Activated naive CD8-positive, alpha-beta T cell treated with anti-CD3 and anti-CD28 coated beads, Interleukin-2, amount 10 ng/mL, durations not matched to agents 7 days and 5 days (primary cell): ENCODE results near the gene KCTD18. TPM values are rescaled to one million over a fixed set of nuclear protein-coding genes. Genes with fewer than 3 reads are reported as not detected.
A peak's percentile ranks its signal among the peaks of the same experiment; 100 is the strongest.

ENCODE experiments used
- ATAC-seq: fragments of 150-1000 bp; cut with Tn5 transposase; one replicate; pipeline ENCODE4 v1.10.0; 2021; ENCODE audit warnings: low read depth, moderate library complexity
- POLR2A ChIA-PET: fragments of 350-600 bp; sonication (Branson Sonifier 250); formaldehyde crosslinking; loops from one replicate; lab custom pipeline; 2021; ENCODE audit warnings: antibody characterized with exemption; lab: Charles Lee
- DNase-seq: peaks from one replicate; pipeline ENCODE4 v3.0.0; 2021
- H3K27ac Mint-ChIP-seq: one replicate; pipeline ENCODE4 v1.8.0; 2022; ENCODE audit warnings: mild to moderate bottlenecking, mixed read lengths
- H3K27me3 Mint-ChIP-seq: one replicate; pipeline ENCODE4 v1.8.0; 2022; ENCODE audit warnings: mild to moderate bottlenecking, moderate library complexity, mixed read lengths
- H3K36me3 Mint-ChIP-seq: one replicate; pipeline ENCODE4 v1.8.0; 2021; ENCODE audit warnings: mild to moderate bottlenecking, mixed read lengths
- H3K4me1 Mint-ChIP-seq: one replicate; pipeline ENCODE4 v1.8.0; 2021; ENCODE audit warnings: mixed read lengths
- H3K4me3 Mint-ChIP-seq: one replicate; pipeline ENCODE4 v1.8.0; 2022; ENCODE audit warnings: mild to moderate bottlenecking, moderate library complexity, mixed read lengths
- H3K9me3 Mint-ChIP-seq: one replicate; pipeline ENCODE4 v1.8.0; 2021; ENCODE audit warnings: mixed read lengths
- total RNA-seq, 2 experiments: library from RNA; stranded (reverse); gene quantifications; one replicate each; pipeline ENCODE4 v1.2.3, GENCODE V29; 2021

Gene KCTD18
- total RNA-seq, 2 experiments from 2014 or later, result 18.1 to 21.5 TPM

DNA sequence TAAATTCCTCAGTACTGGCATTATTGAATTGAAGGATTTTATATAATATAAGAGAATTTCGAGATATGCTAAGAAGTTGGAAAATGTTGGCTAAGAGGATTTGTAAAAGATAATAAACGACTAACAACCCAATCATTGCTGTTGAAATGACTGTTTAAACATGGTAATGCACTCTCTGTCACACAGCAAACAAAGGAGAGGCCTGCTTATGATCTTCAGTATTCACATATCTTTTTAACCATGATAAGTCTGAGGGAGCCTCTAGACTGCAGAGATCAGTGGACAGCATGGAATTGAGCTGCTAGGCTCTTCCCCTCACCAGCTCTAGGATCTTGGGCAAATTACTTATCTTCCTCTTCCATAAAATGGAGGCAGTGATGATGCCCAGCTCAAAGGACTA lies 2.7 kb downstream of the KCTD18 start:
- no peak for DNase-seq
- POLR2A ChIA-PET, result no interaction called here
- Mint-ChIP-seq H3K27ac (no peak overlapping the region), H3K9me3 (peaks cover 3% of the 10 kb centered on the region), H3K36me3 (peaks cover 14% of the 10 kb centered on the region), H3K27me3 (no peaks in the 10 kb centered on the region), H3K4me3 (no peak overlapping the region), H3K4me1 (peaks cover 11% of the 10 kb centered on the region)
- no peak for ATAC-seq

DNA sequence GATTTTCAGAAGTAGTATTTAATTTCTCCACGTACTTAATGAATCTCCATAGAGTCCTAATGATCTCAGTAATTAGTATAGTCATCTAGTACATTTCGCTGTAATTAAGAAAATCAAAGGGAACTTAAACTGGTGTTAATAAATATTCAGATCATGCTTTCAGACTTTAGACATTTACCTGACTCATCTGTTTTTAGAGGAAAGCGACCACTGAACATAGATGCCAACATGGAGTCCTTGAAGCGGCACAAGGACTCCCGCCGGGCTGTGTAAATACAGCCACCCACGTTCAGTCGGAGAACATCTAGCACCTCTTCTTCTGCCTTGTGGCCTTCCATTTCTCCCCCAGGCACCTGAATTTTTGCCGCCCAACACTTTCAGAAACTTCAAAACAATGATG lies 3.2 kb downstream of the KCTD18 start:
- no peak for DNase-seq
- no peak for ATAC-seq
- no peak overlapping the region for H3K27ac Mint-ChIP-seq
- H3K4me1 Mint-ChIP-seq, result peaks cover 11% of the 10 kb centered on the region
- H3K9me3 Mint-ChIP-seq, result peaks cover 3% of the 10 kb centered on the region
- H3K36me3 Mint-ChIP-seq, result peaks cover 17% of the 10 kb centered on the region
- no peaks in the 10 kb centered on the region for H3K27me3 Mint-ChIP-seq
- POLR2A ChIA-PET, result no interaction called here
- H3K4me3 Mint-ChIP-seq, result no peak overlapping the region

DNA sequence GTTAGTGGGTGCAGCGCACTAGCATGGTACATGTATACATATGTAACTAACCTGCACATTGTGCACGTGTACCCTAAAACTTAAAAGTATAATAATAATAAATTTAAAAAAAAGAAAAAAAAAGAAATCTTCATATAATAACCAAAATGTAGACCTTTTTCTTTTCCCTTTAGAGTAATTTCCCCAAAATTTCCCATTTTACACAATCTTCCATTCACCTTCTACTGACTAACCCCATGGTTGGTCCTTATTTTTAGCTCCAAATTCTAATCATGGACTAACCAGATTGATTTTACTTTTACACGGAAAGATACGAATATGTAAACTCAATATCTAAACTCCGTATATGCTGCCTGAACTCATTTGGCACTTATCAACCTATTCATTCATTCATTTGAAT lies 7.7 kb downstream of the KCTD18 start:
- H3K4me1 Mint-ChIP-seq, result peaks cover 1% of the 10 kb centered on the region
- H3K27ac Mint-ChIP-seq, result no peak overlapping the region
- peaks cover 3% of the 10 kb centered on the region for H3K9me3 Mint-ChIP-seq
- H3K27me3 Mint-ChIP-seq, result no peaks in the 10 kb centered on the region
- H3K4me3 Mint-ChIP-seq, result no peak overlapping the region
- no peak for ATAC-seq
- DNase-seq, result no peak
- POLR2A ChIA-PET, result no interaction called here
- peaks cover 26% of the 10 kb centered on the region for H3K36me3 Mint-ChIP-seq

DNA sequence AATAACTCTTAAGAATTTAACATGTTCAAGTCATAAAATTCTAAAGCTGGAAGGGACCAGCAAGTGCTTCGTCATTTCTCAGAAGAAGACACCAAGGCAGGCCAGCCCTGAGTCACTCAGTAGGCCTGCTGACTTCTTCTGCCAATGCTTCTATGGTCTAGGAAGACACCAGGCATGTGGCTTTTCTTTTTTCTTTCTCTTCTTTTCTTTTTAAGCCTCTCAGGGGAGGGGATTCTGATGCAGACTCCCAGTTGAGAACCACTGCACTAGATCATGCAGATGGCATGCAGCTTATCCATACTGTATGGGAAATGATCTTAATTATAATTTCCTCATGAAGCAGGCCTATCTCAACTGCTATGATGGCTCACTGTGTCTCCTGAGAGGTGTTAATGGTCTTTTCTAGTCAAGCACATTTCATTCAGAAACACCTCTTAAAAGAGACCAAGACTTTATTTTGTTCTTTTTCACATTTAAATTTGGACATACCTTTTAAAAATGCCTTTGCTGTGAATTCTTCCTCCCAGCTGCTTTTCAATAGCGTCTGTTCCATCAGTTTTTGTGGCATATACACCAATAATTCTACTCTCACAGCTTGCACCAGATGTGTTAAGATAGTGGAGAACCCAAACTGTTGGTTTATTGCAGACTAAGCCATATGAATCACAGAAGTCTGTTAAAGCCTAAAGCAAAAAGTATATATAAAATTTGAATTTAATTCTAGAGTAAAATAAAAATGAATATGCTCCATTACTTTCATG lies 11.3 kb downstream of the KCTD18 start:
- Mint-ChIP-seq H3K9me3 (peaks cover 3% of the 10 kb centered on the region), H3K4me3 (no peak overlapping the region), H3K36me3 (peaks cover 35% of the 10 kb centered on the region), H3K27ac (no peak overlapping the region), H3K4me1 (peaks cover 1% of the 10 kb centered on the region), H3K27me3 (no peaks in the 10 kb centered on the region)
- ATAC-seq (no peak), DNase-seq (no peak)
- POLR2A ChIA-PET, result no interaction called here

DNA sequence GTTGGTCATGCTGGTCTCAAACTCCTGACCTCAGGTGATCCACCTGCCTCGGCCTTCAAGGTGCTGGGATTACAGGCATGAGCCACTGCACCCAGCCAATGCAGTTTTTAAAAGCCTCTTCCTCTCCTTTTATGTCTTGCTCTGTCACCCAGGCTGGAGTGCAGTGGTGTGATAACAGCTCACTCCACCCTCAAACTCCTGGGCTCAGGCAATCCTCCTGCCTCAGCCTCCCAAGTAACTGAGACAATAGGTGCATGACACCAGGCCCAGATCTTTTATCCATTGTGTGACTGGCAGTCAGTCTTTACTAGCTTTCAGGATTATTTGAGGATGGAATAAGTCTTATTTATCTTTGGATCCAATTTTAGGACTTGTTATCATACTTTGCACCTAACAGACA lies 13.2 kb downstream of the KCTD18 start:
- Mint-ChIP-seq H3K27ac (no peak overlapping the region), H3K4me1 (no peaks in the 10 kb centered on the region)
- no peak for ATAC-seq

DNA sequence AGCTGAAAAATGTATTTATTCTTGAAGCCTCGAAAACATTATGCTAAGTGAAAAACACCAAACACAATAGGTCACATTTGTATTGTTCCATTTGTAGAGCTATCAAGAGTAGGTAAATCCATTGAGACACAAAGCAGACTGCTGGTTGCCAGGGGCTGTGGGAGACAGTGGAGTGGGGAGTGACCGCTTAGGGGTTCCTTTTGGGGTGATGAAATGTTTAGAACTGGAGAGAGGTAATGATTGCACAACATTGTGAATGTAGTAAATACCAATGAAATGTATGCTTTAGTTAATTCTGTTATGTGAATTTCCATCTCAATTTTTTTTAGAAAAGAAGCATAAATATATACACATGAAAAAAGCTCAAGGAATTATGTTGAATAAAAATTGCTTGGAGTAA lies 15.8 kb downstream of the KCTD18 start:
- Mint-ChIP-seq H3K4me1 (no peaks in the 10 kb centered on the region), H3K36me3 (peaks cover 47% of the 10 kb centered on the region), H3K4me3 (no peak overlapping the region), H3K27me3 (no peaks in the 10 kb centered on the region), H3K9me3 (peaks cover 3% of the 10 kb centered on the region), H3K27ac (no peak overlapping the region)
- no peak for ATAC-seq
- POLR2A ChIA-PET, result interaction anchor here (1.1 kb wide), 1 partner anchor 12 kb away, joined by 3 read pairs; no protein-coding TSS in a partner anchor
- no peak for DNase-seq

More for the DNA sequence above, 13.2 kb downstream of the KCTD18 start:
- Mint-ChIP-seq H3K36me3 (peaks cover 36% of the 10 kb centered on the region), H3K27me3 (no peaks in the 10 kb centered on the region), H3K9me3 (no peaks in the 10 kb centered on the region), H3K4me3 (no peak overlapping the region)
- POLR2A ChIA-PET, result interaction anchor here (1.0 kb wide), 1 partner anchor 13 kb away, joined by 3 read pairs; the partner anchor contains the start of gene KCTD18
- DNase-seq, result no peak

DNA sequence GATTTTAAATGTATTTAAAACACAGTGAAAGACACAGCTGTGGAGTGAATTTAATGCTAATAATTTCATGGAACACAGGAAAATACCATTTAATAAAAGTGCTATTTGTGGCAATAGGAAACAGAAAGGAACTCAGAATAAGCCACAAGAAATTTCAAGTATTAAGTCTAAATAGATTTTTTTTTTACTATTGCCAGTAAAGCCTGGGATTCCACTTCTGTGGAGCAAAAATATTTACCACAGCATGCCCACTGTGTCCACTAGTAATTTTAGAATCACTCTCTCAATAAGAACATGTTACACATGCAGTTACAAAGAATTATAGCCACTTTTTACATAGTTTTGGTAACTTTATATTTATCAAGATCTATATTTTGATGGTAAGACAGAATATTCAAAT lies 17.2 kb downstream of the KCTD18 start:
- POLR2A ChIA-PET, result interaction anchor here (1.1 kb wide), 1 partner anchor 11 kb away, joined by 3 read pairs; no protein-coding TSS in a partner anchor
- ATAC-seq (no peak), DNase-seq (no peak)
- Mint-ChIP-seq H3K27me3 (no peaks in the 10 kb centered on the region), H3K4me3 (no peak overlapping the region), H3K36me3 (peaks cover 46% of the 10 kb centered on the region), H3K9me3 (peaks cover 3% of the 10 kb centered on the region), H3K27ac (no peak overlapping the region), H3K4me1 (no peaks in the 10 kb centered on the region)

DNA sequence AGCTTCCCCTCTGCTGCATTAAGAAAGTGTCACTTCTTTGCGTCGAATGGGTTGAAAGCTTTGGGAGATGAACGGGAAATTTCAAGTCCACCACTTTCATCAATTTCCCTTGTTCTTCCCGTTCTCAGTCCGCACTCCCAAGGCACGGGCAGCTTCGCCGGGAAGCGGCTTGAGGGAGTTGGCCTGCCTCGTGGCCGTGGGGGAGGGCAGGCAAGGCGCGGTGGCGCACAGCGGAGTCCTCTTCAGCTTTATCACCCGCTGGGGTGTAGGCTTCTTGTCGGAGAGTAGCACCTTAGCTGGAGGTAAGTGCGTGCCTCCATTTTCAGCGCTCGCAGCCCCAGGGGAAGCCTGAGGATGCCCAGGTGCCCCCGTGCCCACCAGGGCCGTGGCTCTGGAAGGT lies 19.9 kb downstream of the KCTD18 start:
- no peak for DNase-seq
- no peak for ATAC-seq
- POLR2A ChIA-PET, result no interaction called here
- H3K27ac Mint-ChIP-seq, result no peak overlapping the region
- peaks cover 39% of the 10 kb centered on the region for H3K36me3 Mint-ChIP-seq
- H3K27me3 Mint-ChIP-seq, result no peaks in the 10 kb centered on the region
- peaks cover 3% of the 10 kb centered on the region for H3K9me3 Mint-ChIP-seq
- no peak overlapping the region for H3K4me3 Mint-ChIP-seq
- H3K4me1 Mint-ChIP-seq, result no peaks in the 10 kb centered on the region

DNA sequence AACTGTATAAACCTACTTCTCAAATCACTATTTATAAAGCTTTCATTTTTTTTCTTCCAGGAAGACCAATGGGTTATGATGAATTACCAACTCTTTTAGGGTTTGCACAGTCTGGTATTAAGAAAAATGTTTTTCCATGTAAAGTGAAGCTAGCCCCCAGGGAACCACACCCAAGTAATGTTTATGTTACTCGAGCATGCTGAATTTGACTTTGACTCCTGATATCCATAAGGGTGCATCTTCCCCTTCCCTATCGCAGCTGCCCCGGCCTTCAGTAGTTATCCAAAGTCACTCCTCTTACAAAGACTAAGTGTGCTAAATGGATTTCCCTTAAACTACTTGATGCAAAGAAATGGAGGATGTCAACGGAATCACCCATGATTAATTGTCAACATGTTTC lies 21.7 kb downstream of the KCTD18 start:
- DNase-seq, result no peak
- H3K4me1 Mint-ChIP-seq, result peaks cover 2% of the 10 kb centered on the region
- POLR2A ChIA-PET, result no interaction called here

DNA sequence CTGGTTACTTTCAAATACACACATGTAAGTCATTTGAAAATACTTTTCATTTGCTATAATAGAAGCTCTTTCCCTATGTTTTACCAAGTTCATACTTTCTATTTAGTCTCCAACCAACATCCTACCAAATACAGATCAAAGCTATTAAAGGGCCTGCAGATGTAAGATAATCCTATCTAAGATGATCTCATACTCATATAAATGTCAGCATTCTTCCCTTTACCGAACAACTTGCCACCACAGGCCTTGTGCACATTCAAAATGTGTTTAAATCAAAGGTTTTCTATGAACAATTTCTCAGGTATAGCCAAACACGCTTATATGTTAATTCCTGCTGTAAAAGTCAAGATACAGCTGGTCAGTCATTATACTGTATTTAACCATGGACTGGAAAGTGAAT lies 23.3 kb downstream of the KCTD18 start:
- Mint-ChIP-seq H3K4me3 (no peak overlapping the region), H3K4me1 (peaks cover 2% of the 10 kb centered on the region), H3K27me3 (peaks cover 2% of the 10 kb centered on the region), H3K27ac (no peak overlapping the region), H3K9me3 (peaks cover 2% of the 10 kb centered on the region), H3K36me3 (peaks cover 18% of the 10 kb centered on the region)
- POLR2A ChIA-PET, result no interaction called here
- ATAC-seq, result no peak
- no peak for DNase-seq

More for the DNA sequence above, 21.7 kb downstream of the KCTD18 start:
- ATAC-seq, result no peak
- peaks cover 3% of the 10 kb centered on the region for H3K9me3 Mint-ChIP-seq
- no peak overlapping the region for H3K27ac Mint-ChIP-seq
- peaks cover under 1% of the 10 kb centered on the region for H3K27me3 Mint-ChIP-seq
- H3K4me3 Mint-ChIP-seq, result no peak overlapping the region
- peaks cover 31% of the 10 kb centered on the region for H3K36me3 Mint-ChIP-seq

DNA sequence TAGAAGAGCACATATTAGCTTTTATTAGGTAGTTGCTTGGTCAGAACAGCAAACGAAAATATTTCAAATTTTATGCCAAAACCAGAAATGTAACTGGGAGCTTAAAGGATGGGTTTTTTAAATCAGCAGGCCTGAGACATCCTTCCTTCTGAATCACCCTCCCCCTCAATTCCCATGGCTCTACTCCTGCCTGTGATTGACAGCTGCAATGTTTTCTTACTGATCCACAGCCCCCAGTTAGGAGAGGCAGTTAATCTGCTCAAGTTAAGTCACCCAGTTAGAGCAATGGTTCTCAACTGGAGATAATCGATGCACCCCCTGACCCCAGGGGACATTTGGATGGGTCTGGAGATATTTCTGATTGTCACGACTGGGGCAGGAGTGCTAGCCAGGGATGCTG lies 24.9 kb downstream of the KCTD18 start:
- ATAC-seq (no peak), DNase-seq (no peak)
- Mint-ChIP-seq H3K4me3 (no peak overlapping the region), H3K27ac (no peak overlapping the region), H3K36me3 (peaks cover 11% of the 10 kb centered on the region), H3K9me3 (no peaks in the 10 kb centered on the region), H3K27me3 (peaks cover 2% of the 10 kb centered on the region), H3K4me1 (peaks cover 2% of the 10 kb centered on the region)
- POLR2A ChIA-PET, result interaction anchor here (0.6 kb wide), 1 partner anchor 18 kb away, joined by 3 read pairs; no protein-coding TSS in a partner anchor

DNA sequence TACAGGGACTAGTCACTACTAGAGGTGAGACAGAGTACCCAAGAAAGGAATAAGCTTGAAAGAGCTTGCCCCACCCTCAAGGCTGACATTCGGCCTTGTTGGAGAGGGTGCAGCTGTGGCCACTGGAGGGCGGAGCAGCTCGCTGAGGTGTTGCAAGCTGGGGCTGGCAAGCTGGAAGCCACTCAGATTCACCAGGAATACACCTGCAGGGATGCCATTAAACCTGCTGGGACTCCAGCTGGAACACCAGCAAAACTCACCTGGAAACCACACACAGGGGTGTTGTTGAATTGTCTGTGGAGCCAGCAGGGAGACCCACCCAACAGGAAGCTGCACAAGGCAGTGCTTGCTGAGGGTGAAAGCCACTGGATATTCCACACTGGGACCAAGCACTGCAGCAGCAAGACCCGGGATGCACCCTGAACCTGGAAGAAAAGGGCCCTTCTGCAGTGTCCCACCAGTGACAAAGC lies 26.1 kb downstream of the KCTD18 start:
- no peak for ATAC-seq
- Mint-ChIP-seq H3K36me3 (peaks cover 8% of the 10 kb centered on the region), H3K4me3 (no peak overlapping the region), H3K27me3 (peaks cover 2% of the 10 kb centered on the region), H3K27ac (no peak overlapping the region), H3K4me1 (peaks cover 2% of the 10 kb centered on the region), H3K9me3 (no peaks in the 10 kb centered on the region)
- peak; percentile 43 for DNase-seq
- POLR2A ChIA-PET, result interaction anchor here (0.6 to 1.0 kb wide), 2 partner anchors 178 to 219 kb away, joined by 3 read pairs; no protein-coding TSS in a partner anchor

DNA sequence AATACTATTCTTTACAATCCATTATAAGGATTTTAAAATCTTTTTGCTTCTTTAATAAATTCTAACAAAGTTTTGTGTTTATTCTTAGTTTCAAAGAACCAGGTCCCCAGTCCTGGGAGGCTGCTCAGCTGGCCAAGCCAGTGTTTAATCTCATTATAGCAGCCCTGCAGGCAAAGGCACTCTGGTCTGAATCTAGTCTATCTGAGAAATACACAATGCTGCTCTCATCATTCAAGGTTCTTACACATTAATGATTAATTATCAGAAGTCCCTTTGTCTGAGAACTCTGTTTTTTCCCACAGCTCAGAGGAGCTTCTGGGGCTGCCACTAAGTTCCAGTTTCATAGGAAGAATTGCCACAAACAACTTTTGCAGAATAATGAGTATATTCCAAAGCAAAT lies 27.7 kb downstream of the KCTD18 start:
- Mint-ChIP-seq H3K4me3 (no peak overlapping the region), H3K36me3 (peaks cover 7% of the 10 kb centered on the region), H3K27me3 (peaks cover 2% of the 10 kb centered on the region), H3K9me3 (no peaks in the 10 kb centered on the region), H3K4me1 (peaks cover 2% of the 10 kb centered on the region), H3K27ac (no peak overlapping the region)
- DNase-seq, result no peak
- no peak for ATAC-seq
- POLR2A ChIA-PET, result interaction anchor here (0.7 to 1.5 kb wide), 2 partner anchors 11 to 1810 kb away, joined by 3 to 4 read pairs; no protein-coding TSS in a partner anchor
